ENCODE measurements around the gene XRCC4. TPM values are rescaled to one million over a fixed set of nuclear protein-coding genes. Genes with fewer than 3 reads are reported as not detected.
A peak's percentile ranks its signal among the peaks of the same experiment; 100 is the strongest.

Gene XRCC4
- total RNA-seq, 1 donor from 2014 or later: 45.6 TPM

DNA sequence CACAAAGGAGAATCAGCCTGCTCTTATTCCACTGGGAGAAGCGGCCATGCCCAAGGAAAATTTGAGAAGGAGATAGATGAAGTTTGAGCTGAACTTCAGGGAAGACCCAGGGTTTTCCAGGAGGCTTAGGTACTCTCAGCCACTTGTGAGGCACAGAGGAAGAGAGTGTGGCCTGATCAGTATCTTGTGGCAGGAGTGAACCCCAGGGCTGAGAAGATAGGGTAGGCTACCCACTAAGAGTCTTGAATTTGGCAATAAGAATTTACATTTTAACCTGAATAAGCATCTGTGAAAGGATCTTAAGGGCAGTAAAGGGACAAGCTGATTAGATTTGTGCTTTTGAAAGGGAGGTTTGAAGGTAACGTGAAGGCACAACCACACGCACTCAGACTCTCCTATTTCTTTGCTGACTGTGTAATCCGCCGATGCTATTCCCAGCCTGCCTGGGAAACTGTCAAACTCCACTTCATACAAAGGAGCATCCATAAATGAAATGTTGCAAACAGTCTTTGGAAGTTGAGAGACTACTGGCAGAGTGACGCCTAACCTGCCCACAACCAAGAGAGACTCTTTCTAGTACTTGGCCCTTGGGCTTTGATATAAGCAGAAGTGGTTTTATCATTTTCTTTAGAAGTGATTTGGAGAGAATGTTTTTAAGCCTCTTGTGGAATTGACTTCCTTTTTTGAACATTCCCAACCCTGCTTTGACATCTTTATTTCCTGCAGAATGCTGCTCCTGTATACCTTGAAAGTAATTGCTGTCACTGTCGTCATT is 286.0 kb downstream of the XRCC4 start:
- peak overlapping the region; percentile 64 for H3K4me2 ChIP-seq
- peaks cover 17% of the 10 kb centered on the region for H3F3A ChIP-seq (ENCODE audit: low read depth)
- H3K36me3 ChIP-seq: no peaks in the 10 kb centered on the region
- H3K9me3 ChIP-seq (ENCODE audit: low read depth): peaks cover 5% of the 10 kb centered on the region
- H4K20me1 ChIP-seq (ENCODE audit: low read depth): no peaks in the 10 kb centered on the region
- DNase-seq (ENCODE audit: low spot score): no peak
- H3K27ac Mint-ChIP-seq: peak overlapping the region; percentile 44
- peak overlapping the region; percentile 83 for H3K27ac ChIP-seq
- peaks cover 28% of the 10 kb centered on the region for H3K4me1 ChIP-seq
- TF ChIP-seq EZH2phosphoT487 (IDR thresholded peaks at IDR 0.05) (no peak), EZH2 (IDR thresholded peaks at IDR 0.05) (no peak)
- TF ChIP-seq, protein P1, sequence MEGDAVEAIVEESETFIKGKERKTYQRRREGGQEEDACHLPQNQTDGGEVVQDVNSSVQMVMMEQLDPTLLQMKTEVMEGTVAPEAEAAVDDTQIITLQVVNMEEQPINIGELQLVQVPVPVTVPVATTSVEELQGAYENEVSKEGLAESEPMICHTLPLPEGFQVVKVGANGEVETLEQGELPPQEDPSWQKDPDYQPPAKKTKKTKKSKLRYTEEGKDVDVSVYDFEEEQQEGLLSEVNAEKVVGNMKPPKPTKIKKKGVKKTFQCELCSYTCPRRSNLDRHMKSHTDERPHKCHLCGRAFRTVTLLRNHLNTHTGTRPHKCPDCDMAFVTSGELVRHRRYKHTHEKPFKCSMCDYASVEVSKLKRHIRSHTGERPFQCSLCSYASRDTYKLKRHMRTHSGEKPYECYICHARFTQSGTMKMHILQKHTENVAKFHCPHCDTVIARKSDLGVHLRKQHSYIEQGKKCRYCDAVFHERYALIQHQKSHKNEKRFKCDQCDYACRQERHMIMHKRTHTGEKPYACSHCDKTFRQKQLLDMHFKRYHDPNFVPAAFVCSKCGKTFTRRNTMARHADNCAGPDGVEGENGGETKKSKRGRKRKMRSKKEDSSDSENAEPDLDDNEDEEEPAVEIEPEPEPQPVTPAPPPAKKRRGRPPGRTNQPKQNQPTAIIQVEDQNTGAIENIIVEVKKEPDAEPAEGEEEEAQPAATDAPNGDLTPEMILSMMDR (IDR thresholded peaks at IDR 0.05): no peak
- H3K4me3 ChIP-seq: no peak overlapping the region
- no peak overlapping the region for H3K9ac ChIP-seq
- no peak overlapping the region for H2AFZ ChIP-seq (replicated peaks)
- H3K27me3 Mint-ChIP-seq (ENCODE audit: insufficient read depth, low read depth): peaks cover 3% of the 10 kb centered on the region
- no peaks in the 10 kb centered on the region for H3K79me2 ChIP-seq (ENCODE audit: low read depth)
- no peaks in the 10 kb centered on the region for H3K27me3 ChIP-seq
- no peaks in the 10 kb centered on the region for H3K36me3 Mint-ChIP-seq
- no peak overlapping the region for H3K4me3 Mint-ChIP-seq
- peaks cover 16% of the 10 kb centered on the region for H3K9me3 Mint-ChIP-seq
- H3K4me1 Mint-ChIP-seq: peaks cover 13% of the 10 kb centered on the region

DNA sequence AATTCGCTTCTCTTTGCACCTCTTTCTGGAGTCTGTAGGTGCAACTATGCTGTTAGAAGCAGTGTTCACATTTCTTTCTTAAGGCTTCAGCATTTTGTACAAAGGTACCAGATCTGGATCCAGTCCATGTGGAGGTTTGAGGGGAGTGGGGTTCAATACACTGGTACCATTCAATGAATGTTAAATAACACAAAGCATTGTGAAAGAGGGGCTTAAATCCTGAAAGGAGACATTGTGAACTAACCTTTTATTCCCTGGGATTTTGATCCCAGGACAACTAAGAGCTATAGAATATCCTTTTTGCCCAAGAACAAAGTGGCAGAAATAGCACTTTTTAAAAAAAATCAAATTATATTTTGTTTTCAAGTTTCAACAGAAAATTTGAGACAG is 286.5 kb downstream of the XRCC4 start:
- no peaks in the 10 kb centered on the region for H4K20me1 ChIP-seq (ENCODE audit: low read depth)
- no peaks in the 10 kb centered on the region for H3K36me3 ChIP-seq
- no peaks in the 10 kb centered on the region for H3K27me3 ChIP-seq
- H3K36me3 Mint-ChIP-seq: no peaks in the 10 kb centered on the region
- no peak overlapping the region for H2AFZ ChIP-seq (replicated peaks)
- H3K4me3 ChIP-seq: no peak overlapping the region
- no peak overlapping the region for H3K9ac ChIP-seq
- TF ChIP-seq, protein P1 (IDR thresholded peaks at IDR 0.05): no peak
- TF ChIP-seq EZH2 (IDR thresholded peaks at IDR 0.05): no peak
- no peak for TF ChIP-seq EZH2phosphoT487 (IDR thresholded peaks at IDR 0.05)
- H3K27ac Mint-ChIP-seq: no peak overlapping the region
- H3K4me1 ChIP-seq: peaks cover 27% of the 10 kb centered on the region
- H3K79me2 ChIP-seq (ENCODE audit: low read depth): no peaks in the 10 kb centered on the region
- peak; percentile 60 for DNase-seq (ENCODE audit: low spot score)
- peaks cover 13% of the 10 kb centered on the region for H3K4me1 Mint-ChIP-seq
- peak overlapping the region; percentile 64 for H3K4me2 ChIP-seq
- H3K4me3 Mint-ChIP-seq: no peak overlapping the region
- H3K27me3 Mint-ChIP-seq (ENCODE audit: insufficient read depth, low read depth): peaks cover 3% of the 10 kb centered on the region
- peaks cover 17% of the 10 kb centered on the region for H3F3A ChIP-seq (ENCODE audit: low read depth)
- peak overlapping the region; percentile 83 for H3K27ac ChIP-seq
- peaks cover 16% of the 10 kb centered on the region for H3K9me3 Mint-ChIP-seq
- H3K9me3 ChIP-seq (ENCODE audit: low read depth): peaks cover 5% of the 10 kb centered on the region

DNA sequence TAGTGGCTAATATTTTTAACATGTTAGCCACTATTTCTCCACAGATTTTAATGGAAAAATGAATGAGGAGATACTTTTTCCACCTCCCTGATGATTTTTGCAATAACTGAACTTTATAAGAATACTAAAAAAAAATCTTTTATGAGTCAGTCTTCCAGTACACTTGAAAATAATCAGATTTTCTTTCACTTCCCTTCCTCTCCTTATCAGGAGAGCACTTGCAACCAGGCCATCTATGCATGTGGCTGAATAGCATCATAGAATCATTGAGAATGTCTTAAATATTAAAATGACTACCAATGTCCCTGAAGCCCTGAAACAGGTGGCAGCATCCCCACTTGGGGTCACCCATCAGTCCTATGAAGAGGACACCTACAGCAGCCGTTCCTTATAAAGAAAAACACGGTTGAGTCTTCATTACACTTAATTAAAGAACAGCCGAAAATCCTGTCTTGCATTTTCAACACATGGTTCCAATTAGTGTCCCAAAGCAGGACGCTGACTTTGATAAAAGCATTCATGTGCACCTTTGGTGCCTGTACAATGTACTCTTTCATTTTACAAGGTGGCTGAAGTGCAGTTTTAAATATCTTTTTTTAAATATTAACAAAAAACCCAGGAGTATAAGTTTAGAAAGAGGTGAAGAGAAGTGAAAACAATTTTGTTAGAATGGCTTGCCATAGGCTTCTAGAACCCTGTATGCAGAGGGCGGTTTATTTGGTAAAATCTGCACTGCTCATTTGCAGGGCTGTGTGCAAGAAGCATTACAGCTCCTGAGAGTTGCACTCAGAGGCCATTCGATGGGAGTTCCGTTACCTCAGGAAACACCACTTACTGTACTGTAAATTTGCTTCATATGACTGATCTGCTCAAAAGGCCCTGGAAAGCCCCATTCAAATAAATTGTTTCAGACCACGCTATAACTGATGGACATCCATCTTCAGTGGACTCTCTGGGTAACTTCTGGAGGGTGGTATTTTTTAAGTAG is 287.3 kb downstream of the XRCC4 start:
- no peak overlapping the region for H3K4me3 ChIP-seq
- no peaks in the 10 kb centered on the region for H4K20me1 ChIP-seq (ENCODE audit: low read depth)
- peaks cover 5% of the 10 kb centered on the region for H3K9me3 ChIP-seq (ENCODE audit: low read depth)
- H3F3A ChIP-seq (ENCODE audit: low read depth): peaks cover 17% of the 10 kb centered on the region
- H3K27ac Mint-ChIP-seq: no peak overlapping the region
- peaks cover 13% of the 10 kb centered on the region for H3K4me1 Mint-ChIP-seq
- H3K4me1 ChIP-seq: peaks cover 27% of the 10 kb centered on the region
- no peaks in the 10 kb centered on the region for H3K79me2 ChIP-seq (ENCODE audit: low read depth)
- peaks cover 3% of the 10 kb centered on the region for H3K27me3 Mint-ChIP-seq (ENCODE audit: insufficient read depth, low read depth)
- no peak for TF ChIP-seq EZH2phosphoT487 (IDR thresholded peaks at IDR 0.05)
- TF ChIP-seq EZH2 (IDR thresholded peaks at IDR 0.05): no peak
- TF ChIP-seq, protein P1 (IDR thresholded peaks at IDR 0.05): no peak
- H3K9me3 Mint-ChIP-seq: peaks cover 18% of the 10 kb centered on the region
- H3K27ac ChIP-seq: peak overlapping the region; percentile 83
- no peak overlapping the region for H3K4me3 Mint-ChIP-seq
- DNase-seq (ENCODE audit: low spot score): no peak
- no peaks in the 10 kb centered on the region for H3K36me3 ChIP-seq
- H2AFZ ChIP-seq (replicated peaks): no peak overlapping the region
- H3K9ac ChIP-seq: no peak overlapping the region
- no peaks in the 10 kb centered on the region for H3K36me3 Mint-ChIP-seq
- H3K4me2 ChIP-seq: peak overlapping the region; percentile 64
- H3K27me3 ChIP-seq: no peaks in the 10 kb centered on the region

All from neural progenitor cell (in vitro differentiated cells).